Mononuclear cell (primary cell): ENCODE measurements around the gene MTMR11. TPM values are rescaled to one million over a fixed set of nuclear protein-coding genes. Genes with fewer than 3 reads are reported as not detected.
"Not testable (repeated sequence)": the region's sequence is repeated elsewhere in the genome, so short reads cannot be mapped to it uniquely, and the experiment has no call there.

ENCODE experiments used
- H3K27me3 ChIP-seq: 2 replicates; pipeline ENCODE4 v1.6.0; 2011; ENCODE audit warnings: low read length, control low read depth; ENCODE audit not compliant: insufficient read depth
- H3K4me1 ChIP-seq: 2 replicates; pipeline ENCODE4 v1.5.1; 2011; ENCODE audit warnings: mild to moderate bottlenecking, low read length, control low read depth; ENCODE audit not compliant: insufficient read depth
- H3K4me3 ChIP-seq: 2 replicates; pipeline ENCODE4 v1.5.1; 2011; ENCODE audit warnings: mild to moderate bottlenecking, low read length, moderate library complexity
- H3K9me3 ChIP-seq: 2 replicates; pipeline ENCODE4 v1.5.1; 2011; ENCODE audit warnings: low read depth, mild to moderate bottlenecking, control low read depth, low read length
- total RNA-seq: library from RNA; depleted of rRNA; stranded (reverse); fragments of >200 nt; gene quantifications from one replicate; pipeline ENCODE4 v1.2.3, GENCODE V29; 2012

MTMR11 gene
- total RNA-seq, 1 donor = 22.9 TPM

GRCh38 chr1:149949911-149950310 is 13.2 kb upstream of the MTMR11 start:
- H3K4me1 ChIP-seq = no peaks in the 10 kb centered on the region
- H3K9me3 ChIP-seq = no peaks in the 10 kb centered on the region
- no peak overlapping the region for H3K4me3 ChIP-seq
- H3K27me3 ChIP-seq = no peaks in the 10 kb centered on the region

DNA sequence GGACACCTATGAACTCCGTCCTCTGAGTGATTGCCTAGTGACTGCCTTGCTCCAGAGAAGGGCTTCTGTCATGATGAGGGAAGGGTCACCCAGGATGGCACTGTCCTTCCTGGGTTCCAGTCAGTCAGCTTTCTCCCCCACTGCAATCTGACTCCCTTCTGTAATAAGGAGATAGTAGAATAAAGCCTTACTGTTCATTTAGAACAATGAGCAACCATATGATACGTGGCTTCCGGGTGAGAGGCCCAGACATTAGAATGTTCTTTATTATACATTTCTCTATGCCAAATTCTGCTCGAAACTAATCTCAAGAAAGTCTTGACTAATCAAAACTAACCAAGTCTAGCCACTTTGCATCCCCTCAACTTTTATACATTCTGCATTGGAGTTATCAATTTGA is 8.5 kb upstream of the MTMR11 start:
- Histone ChIP-seq H3K27me3 (no peaks in the 10 kb centered on the region), H3K4me3 (no peak overlapping the region), H3K4me1 (no peaks in the 10 kb centered on the region), H3K9me3 (no peaks in the 10 kb centered on the region)

GRCh38 chr1:149942885-149943284 is 6.2 kb upstream of the MTMR11 start:
- no peaks in the 10 kb centered on the region for H3K9me3 ChIP-seq
- H3K27me3 ChIP-seq = no peaks in the 10 kb centered on the region
- H3K4me3 ChIP-seq = no peak overlapping the region
- H3K4me1 ChIP-seq = peaks cover 21% of the 10 kb centered on the region

DNA sequence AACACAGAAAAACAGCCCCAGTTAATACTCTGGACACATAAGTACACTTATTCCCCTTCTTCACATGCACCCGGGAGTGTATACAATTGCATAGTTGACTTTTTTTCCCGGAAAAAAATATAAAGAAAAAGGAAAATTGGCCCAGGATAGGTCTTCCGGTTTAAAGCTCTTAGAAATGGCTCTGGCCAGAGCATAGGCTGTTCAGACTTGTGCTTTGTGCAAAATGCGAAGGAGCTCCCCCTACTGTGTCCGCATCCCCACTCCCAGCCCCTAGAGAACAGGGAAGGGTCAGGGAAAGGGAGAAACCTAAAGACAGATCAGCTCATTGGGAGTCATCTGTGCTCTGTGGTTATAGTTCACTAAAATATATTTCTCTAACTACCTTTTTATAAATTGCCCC is 5.5 kb upstream of the MTMR11 start:
- no peaks in the 10 kb centered on the region for H3K27me3 ChIP-seq
- peaks cover 28% of the 10 kb centered on the region for H3K4me1 ChIP-seq
- no peak overlapping the region for H3K4me3 ChIP-seq
- no peaks in the 10 kb centered on the region for H3K9me3 ChIP-seq

GRCh38 chr1:149940427-149940826 is 3.7 kb upstream of the MTMR11 start:
- peaks cover 28% of the 10 kb centered on the region for H3K4me1 ChIP-seq

DNA sequence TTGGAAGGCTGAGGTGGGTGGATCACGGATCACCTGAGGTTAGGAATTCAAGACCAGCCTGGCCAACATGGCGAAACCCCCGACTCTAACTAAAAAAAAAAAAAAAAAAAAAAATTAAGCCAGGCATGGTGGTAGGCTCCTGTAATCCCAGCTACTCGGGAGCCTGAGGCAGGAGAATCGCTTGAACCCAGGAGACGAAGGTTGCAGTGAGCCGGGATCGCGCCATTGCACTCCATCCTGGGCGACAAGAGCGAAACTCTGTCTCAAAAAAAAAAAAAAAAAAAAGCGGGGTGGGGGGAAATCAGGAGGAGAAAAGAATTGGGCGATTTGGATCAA is 2.0 kb upstream of the MTMR11 start:
- H3K27me3 ChIP-seq, H3K4me3 ChIP-seq, H3K9me3 ChIP-seq: not testable (repeated sequence)
- H3K4me1 ChIP-seq = peaks cover 28% of the 10 kb centered on the region

More at GRCh38 chr1:149940427-149940826, 3.7 kb upstream of the MTMR11 start:
- Histone ChIP-seq H3K4me3 (no peak overlapping the region), H3K27me3 (no peaks in the 10 kb centered on the region), H3K9me3 (no peaks in the 10 kb centered on the region)

GRCh38 chr1:149937759-149938158 is 1.1 kb upstream of the MTMR11 start:
- no peaks in the 10 kb centered on the region for H3K9me3 ChIP-seq
- H3K27me3 ChIP-seq = no peaks in the 10 kb centered on the region
- peaks cover 28% of the 10 kb centered on the region for H3K4me1 ChIP-seq
- no peak overlapping the region for H3K4me3 ChIP-seq

GRCh38 chr1:149936992-149937705 is 470 bp upstream of the MTMR11 start:
- no peak overlapping the region for H3K4me3 ChIP-seq
- H3K4me1 ChIP-seq = peaks cover 32% of the 10 kb centered on the region
- H3K27me3 ChIP-seq = no peaks in the 10 kb centered on the region
- H3K9me3 ChIP-seq = no peaks in the 10 kb centered on the region

GRCh38 chr1:149934356-149934755 is 2.3 kb downstream of the MTMR11 start:
- Histone ChIP-seq H3K4me1 (peaks cover 53% of the 10 kb centered on the region), H3K9me3 (no peaks in the 10 kb centered on the region), H3K27me3 (no peaks in the 10 kb centered on the region), H3K4me3 (no peak overlapping the region)

GRCh38 chr1:149933208-149933607 is 3.5 kb downstream of the MTMR11 start:
- H3K4me3 ChIP-seq = no peak overlapping the region
- peaks cover 53% of the 10 kb centered on the region for H3K4me1 ChIP-seq
- H3K9me3 ChIP-seq = no peaks in the 10 kb centered on the region
- no peaks in the 10 kb centered on the region for H3K27me3 ChIP-seq

- Histone ChIP-seq H3K4me1 (peaks cover 48% of the 10 kb centered on the region), H3K27me3 (no peaks in the 10 kb centered on the region), H3K4me3 (no peak overlapping the region), H3K9me3 (no peaks in the 10 kb centered on the region)
Observed at GRCh38 chr1:149932474-149932873, 4.2 kb downstream of the MTMR11 start.

DNA sequence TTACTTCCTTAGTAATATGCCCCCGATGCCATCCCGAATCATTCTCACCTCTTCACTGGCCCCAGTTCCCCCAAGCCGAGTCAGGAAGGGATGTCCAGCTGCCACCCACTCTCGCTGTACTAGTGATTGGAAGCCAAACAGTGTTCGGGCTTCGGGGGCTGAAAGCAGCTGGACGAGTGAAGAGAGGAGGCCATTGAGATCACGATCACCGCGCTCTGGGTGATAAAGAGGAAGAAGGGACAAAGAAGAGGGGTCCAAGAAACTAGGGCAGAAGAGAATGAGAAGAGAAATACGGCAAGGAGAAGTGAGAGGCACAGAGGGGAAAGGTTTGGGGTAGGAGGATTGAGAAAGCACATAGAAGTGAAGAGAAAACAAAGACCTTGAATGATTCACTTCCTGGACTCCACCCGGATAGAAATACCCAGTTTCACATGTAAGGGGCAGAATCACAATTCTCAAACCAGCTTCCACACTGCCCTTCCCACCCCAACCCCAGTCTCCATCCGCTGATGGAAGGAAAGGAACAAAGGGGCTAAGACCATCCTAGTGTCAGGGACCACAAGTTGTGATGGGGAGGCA is 5.4 kb downstream of the MTMR11 start:
- Histone ChIP-seq H3K4me1 (peaks cover 55% of the 10 kb centered on the region), H3K27me3 (no peaks in the 10 kb centered on the region), H3K9me3 (no peaks in the 10 kb centered on the region), H3K4me3 (peak overlapping the region; percentile 21)

GRCh38 chr1:149929856-149930255 is 6.8 kb downstream of the MTMR11 start:
- Histone ChIP-seq H3K27me3 (no peaks in the 10 kb centered on the region), H3K4me1 (peaks cover 63% of the 10 kb centered on the region), H3K9me3 (no peaks in the 10 kb centered on the region), H3K4me3 (no peak overlapping the region)

- peaks cover 63% of the 10 kb centered on the region for H3K4me1 ChIP-seq
- H3K9me3 ChIP-seq = no peaks in the 10 kb centered on the region
- H3K4me3 ChIP-seq = peak overlapping the region; percentile 97
Observed at GRCh38 chr1:149928401-149928724, 8.3 kb downstream of the MTMR11 start.

GRCh38 chr1:149927563-149928400 is 8.9 kb downstream of the MTMR11 start, which contains the start of gene SF3B4:
SF3B4 (minus strand) TSS chr1:149927803; CDS start chr1:149927759, 44 bp downstream.
- Histone ChIP-seq H3K4me3 (peak within 1 kb of the TSS; percentile 97), H3K27me3 (no peaks in the 10 kb centered on the region), H3K9me3 (no peaks in the 10 kb centered on the region), H3K4me1 (peaks cover 63% of the 10 kb centered on the region)

More at GRCh38 chr1:149928401-149928724, 8.3 kb downstream of the MTMR11 start:
- no peaks in the 10 kb centered on the region for H3K27me3 ChIP-seq
